Measurements from ENCODE around the gene SYT14. TPM values are rescaled to one million over a fixed set of nuclear protein-coding genes. Genes with fewer than 3 reads are reported as not detected.

The SYT14 gene
- total RNA-seq, 1 experiment from 2014 or later = 10.3 TPM

DNA sequence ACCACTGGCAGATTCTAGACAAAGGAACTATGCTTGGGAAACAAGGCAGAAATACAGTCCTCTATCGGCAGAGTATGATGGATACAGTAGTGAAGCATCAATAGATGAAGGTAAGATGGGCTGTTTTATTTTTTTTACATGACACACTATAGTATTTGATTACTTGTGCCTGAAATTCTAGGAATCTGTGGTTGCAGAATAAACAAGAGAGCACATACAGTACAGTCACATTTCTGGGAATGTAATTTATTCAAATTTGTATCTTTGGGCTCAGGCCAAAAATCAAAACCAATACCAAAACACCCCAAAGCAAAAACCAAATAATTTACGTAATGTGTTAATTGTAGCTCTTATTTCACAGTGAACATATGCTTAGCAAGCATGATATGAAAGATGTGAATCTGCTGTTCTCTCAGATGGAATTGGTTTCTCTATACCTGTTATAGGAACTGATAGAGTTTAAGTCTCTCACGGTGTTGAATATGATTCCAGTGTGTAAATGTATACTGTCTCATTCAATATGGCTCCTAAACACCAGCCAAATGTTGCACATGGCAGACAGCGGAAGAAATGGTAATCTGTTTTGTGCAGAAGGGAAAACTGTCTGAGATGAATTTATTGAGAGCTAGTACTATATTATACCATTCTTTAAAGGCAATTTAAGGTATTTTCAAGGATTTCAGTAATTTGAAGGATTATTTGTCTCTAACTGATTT is 83.3 kb downstream of the SYT14 start:
- H2BK120ac ChIP-seq (ENCODE audit: low read depth, low read length, poor library complexity, severe bottlenecking) = no peak overlapping the region
- H2BK20ac ChIP-seq (ENCODE audit: low read depth, low read length, poor library complexity, severe bottlenecking) = no peak overlapping the region
- H2AK5ac ChIP-seq (ENCODE audit: insufficient read length, low read length) = no peak overlapping the region
- H3K9ac ChIP-seq (ENCODE audit: extremely low read depth, insufficient read length, low read length) = no peak overlapping the region
- no peak for DNase-seq
- H3K4me3 Mint-ChIP-seq = no peak overlapping the region
- no peak overlapping the region for H4K8ac ChIP-seq (replicated peaks; ENCODE audit: insufficient read length, low read depth, low read length)
- no peak overlapping the region for H4K91ac ChIP-seq (ENCODE audit: insufficient read length, low read depth, low read length)
- H3K36me3 Mint-ChIP-seq (ENCODE audit: insufficient read depth in 1 of 3, low read depth in 3 of 3) = peaks cover 0 to 7% (median 4%) of the 10 kb centered on the region in 3 experiments; a peak in 3 of 7 replicates
- H3K9me3 ChIP-seq (ENCODE audit: control insufficient read depth, low read depth, low read length) = no peaks in the 10 kb centered on the region
- H3K56ac ChIP-seq (ENCODE audit: insufficient read length, low read depth, low read length) = no peak overlapping the region
- H3K9me3 Mint-ChIP-seq = no peaks in the 10 kb centered on the region
- H3K23me2 ChIP-seq (ENCODE audit: insufficient read length, low read depth, low read length, poor library complexity, severe bottlenecking) = no peaks in the 10 kb centered on the region
- H3K18ac ChIP-seq (ENCODE audit: insufficient read length, low read depth, low read length) = no peak overlapping the region
- no peak overlapping the region for H3K27ac Mint-ChIP-seq
- no peak overlapping the region for H2BK12ac ChIP-seq (ENCODE audit: insufficient read length, low read depth, low read length)
- H3K27ac ChIP-seq (ENCODE audit: insufficient read length, low read depth, low read length) = no peak overlapping the region
- no peak overlapping the region for H3K4me2 ChIP-seq (ENCODE audit: insufficient read depth, insufficient read length, low read length)
- no peaks in the 10 kb centered on the region for H4K20me1 ChIP-seq (ENCODE audit: control insufficient read depth, insufficient read depth, insufficient read length)
- no peak overlapping the region for H3K23ac ChIP-seq (ENCODE audit: insufficient read length, low read depth, low read length)
- no peak overlapping the region for H4K5ac ChIP-seq (ENCODE audit: insufficient read length, low read depth, low read length)
- no peaks in the 10 kb centered on the region for H3K4me1 ChIP-seq (ENCODE audit: insufficient read depth, low read length)
- H3K79me1 ChIP-seq (ENCODE audit: insufficient read depth, low read depth, low read length, poor library complexity, severe bottlenecking) = no peaks in the 10 kb centered on the region
- WGBS (ENCODE audit: extremely low coverage, insufficient read length, low lambda C conversion rate) = no CpG with 5 or more reads among the region's 4 CpGs
- no peaks in the 10 kb centered on the region for H3K4me1 Mint-ChIP-seq
- no peak overlapping the region for H2AFZ ChIP-seq (ENCODE audit: low read length)
- H3K4ac ChIP-seq (ENCODE audit: low read depth, low read length) = no peak overlapping the region
- H3T11ph ChIP-seq (ENCODE audit: low read length) = no peak overlapping the region
- H3K27me3 Mint-ChIP-seq (ENCODE audit: low read depth) = no peaks in the 10 kb centered on the region
- H3K27me3 ChIP-seq (ENCODE audit: insufficient read depth, low read length) = no peaks in the 10 kb centered on the region
- no peak overlapping the region for H3K14ac ChIP-seq (ENCODE audit: insufficient read depth, low read length)
- TF ChIP-seq, protein P1, sequence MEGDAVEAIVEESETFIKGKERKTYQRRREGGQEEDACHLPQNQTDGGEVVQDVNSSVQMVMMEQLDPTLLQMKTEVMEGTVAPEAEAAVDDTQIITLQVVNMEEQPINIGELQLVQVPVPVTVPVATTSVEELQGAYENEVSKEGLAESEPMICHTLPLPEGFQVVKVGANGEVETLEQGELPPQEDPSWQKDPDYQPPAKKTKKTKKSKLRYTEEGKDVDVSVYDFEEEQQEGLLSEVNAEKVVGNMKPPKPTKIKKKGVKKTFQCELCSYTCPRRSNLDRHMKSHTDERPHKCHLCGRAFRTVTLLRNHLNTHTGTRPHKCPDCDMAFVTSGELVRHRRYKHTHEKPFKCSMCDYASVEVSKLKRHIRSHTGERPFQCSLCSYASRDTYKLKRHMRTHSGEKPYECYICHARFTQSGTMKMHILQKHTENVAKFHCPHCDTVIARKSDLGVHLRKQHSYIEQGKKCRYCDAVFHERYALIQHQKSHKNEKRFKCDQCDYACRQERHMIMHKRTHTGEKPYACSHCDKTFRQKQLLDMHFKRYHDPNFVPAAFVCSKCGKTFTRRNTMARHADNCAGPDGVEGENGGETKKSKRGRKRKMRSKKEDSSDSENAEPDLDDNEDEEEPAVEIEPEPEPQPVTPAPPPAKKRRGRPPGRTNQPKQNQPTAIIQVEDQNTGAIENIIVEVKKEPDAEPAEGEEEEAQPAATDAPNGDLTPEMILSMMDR (conservative IDR thresholded peaks at IDR 0.05) = no peak
- no peak overlapping the region for H2BK15ac ChIP-seq (ENCODE audit: low read depth, low read length)
- H2BK5ac ChIP-seq (ENCODE audit: insufficient read length, low read length) = no peak overlapping the region
- no peaks in the 10 kb centered on the region for H3K79me2 ChIP-seq (ENCODE audit: insufficient read depth, low read length)
